Right lobe of liver (tissue), 4 donors: ENCODE measurements around the gene LAMB1.

Experiments used
- POLR2A ChIP-seq: fragments of 450-650 bp; IDR thresholded peaks from one replicate; pipeline ENCODE4 v1.6.1; 2017; ENCODE audit warnings: antibody characterized with exemption, mild to moderate bottlenecking
- TF ChIP-seq, protein P1 (sequence below), 4 donors: fragments of 200-600 bp in 3 of 4; fragments of 450-650 bp in 1 of 4; IDR thresholded peaks; one replicate each; pipeline versions ENCODE4 v1.5.1 to v1.8.0; 2016 to 2022; ENCODE audit warnings: antibody characterized with exemption in 4 of 4, mild to moderate bottlenecking in 2 of 4
- donor health status: DM: no; HTN: no; CAD: no.
- donor health status: DM: no; HTN: no; CAD: no.
- donor health status: DM: no; HTN: yes; CAD: no.

- TF ChIP-seq, protein P1, sequence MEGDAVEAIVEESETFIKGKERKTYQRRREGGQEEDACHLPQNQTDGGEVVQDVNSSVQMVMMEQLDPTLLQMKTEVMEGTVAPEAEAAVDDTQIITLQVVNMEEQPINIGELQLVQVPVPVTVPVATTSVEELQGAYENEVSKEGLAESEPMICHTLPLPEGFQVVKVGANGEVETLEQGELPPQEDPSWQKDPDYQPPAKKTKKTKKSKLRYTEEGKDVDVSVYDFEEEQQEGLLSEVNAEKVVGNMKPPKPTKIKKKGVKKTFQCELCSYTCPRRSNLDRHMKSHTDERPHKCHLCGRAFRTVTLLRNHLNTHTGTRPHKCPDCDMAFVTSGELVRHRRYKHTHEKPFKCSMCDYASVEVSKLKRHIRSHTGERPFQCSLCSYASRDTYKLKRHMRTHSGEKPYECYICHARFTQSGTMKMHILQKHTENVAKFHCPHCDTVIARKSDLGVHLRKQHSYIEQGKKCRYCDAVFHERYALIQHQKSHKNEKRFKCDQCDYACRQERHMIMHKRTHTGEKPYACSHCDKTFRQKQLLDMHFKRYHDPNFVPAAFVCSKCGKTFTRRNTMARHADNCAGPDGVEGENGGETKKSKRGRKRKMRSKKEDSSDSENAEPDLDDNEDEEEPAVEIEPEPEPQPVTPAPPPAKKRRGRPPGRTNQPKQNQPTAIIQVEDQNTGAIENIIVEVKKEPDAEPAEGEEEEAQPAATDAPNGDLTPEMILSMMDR (IDR thresholded peaks at IDR 0.05): no peak
- TF ChIP-seq POLR2A: no peak
These were observed 51.1 kb downstream of the LAMB1 start for GRCh38 chr7:107951896-107952295.
